GM19025 (cell line): ENCODE data around the gene MRPS18A.
"Not testable (repeated sequence)": the region's sequence is repeated elsewhere in the genome, so short reads cannot be mapped to it uniquely, and the experiment has no call there.

Experiments
- ATAC-seq: cut with Tn5 transposase; IDR thresholded peaks from one replicate; pipeline ENCODE4 v1.9.1; 2021; ENCODE audit warnings: mild to moderate bottlenecking, low read depth, moderate library complexity; ENCODE audit not compliant: unreplicated experiment

MRPS18A gene

DNA sequence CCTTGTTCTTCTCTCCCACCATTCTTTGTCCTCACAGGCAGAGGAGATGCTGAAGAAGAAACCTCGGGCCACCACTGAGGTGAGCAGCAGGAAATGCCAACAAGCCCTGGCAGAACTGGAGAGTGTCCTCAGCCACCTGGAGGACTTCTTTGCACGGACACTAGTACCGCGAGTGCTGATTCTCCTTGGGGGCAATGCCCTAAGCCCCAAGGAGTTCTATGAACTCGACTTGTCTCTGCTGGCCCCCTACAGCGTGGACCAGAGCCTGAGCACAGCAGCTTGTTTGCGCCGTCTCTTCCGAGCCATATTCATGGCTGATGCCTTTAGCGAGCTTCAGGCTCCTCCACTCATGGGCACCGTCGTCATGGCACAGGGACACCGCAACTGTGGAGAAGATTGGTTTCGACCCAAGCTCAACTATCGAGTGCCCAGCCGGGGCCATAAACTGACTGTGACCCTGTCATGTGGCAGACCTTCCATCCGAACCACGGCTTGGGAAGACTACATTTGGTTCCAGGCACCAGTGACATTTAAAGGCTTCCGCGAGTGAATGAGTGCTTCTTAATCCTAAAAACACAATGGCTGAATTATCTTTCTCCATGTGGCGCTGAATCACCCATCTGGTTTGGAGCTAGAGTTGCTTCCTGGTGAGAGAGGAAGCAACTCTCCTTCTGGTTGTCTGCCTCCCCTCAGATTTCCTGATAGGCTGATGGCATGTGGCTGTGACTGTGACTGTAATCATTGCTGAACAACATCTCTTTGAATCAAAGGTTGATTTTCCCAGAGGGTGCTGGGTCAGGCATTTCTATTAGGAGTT, 47.4 kb downstream of the MRPS18A start:
- ATAC-seq: no peak

DNA sequence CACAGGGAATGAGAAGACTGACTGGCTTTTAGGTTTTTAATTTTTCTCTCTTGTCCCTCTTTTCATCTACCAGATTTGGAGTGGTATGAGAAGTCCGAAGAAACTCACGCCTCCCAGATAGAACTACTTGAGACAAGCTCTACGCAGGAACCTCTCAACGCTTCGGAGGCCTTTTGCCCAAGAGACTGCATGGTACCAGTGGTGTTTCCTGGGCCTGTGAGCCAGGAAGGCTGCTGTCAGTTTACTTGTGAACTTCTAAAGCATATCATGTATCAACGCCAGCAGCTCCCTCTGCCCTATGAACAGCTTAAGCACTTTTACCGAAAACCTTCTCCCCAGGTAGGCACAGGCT, 51.3 kb downstream of the MRPS18A start:
- peak; percentile 12 for ATAC-seq

GRCh38 chr6:43635387-43636307, 51.9 kb downstream of the MRPS18A start, which contains the start of gene MAD2L1BP:
Gene MAD2L1BP (plus strand): TSS chr6:43635840. CDS start chr6:43635876, 36 bp downstream.
- peak; percentile 78 for ATAC-seq

GRCh38 chr6:43634702-43635303, 52.8 kb downstream of the MRPS18A start:
- ATAC-seq: no peak

DNA sequence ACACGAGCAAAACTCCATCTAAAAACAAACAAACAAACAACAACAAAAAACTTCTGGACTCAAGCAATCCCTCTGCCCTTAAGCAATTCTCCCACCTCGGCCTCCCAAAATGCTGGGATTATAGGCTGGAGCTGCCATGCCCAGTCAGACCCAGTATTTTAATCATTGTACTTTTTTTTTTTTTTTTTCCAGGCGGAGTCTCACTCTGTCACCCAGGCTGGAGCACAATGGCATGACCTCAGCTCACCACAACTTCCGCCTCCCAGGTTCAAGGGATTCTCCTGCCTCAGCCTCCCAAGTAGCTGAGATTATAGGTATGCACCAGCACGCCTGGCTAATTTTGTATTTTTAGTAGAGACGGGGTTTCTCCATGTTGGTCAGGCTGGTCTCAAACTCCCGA, 54.6 kb downstream of the MRPS18A start:
- ATAC-seq: not testable (repeated sequence)

GRCh38 chr6:43630980-43631619, 56.5 kb downstream of the MRPS18A start:
- no peak for ATAC-seq

GRCh38 chr6:43629505-43630300, 57.9 kb downstream of the MRPS18A start:
- ATAC-seq: peak; percentile 51

DNA sequence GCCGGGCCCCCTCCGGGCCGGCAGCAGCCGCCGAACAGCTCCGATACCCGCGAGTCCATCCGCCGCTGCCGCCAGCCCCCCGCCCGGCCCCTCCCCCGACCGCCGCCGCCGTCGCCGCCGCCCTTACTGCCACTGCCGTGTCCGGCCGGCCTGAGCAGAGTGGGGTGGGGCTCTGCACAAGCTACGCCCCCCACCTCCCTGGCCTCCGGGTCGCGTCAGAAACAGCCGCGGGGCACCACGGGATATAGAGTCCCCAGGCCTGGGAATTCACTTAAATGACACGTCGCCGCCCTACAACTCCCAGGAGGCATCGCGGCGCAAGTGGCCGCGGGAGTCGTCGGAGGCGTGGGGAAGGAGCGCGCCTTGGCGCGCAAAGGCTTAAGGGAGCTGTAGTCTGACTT, 58.5 kb downstream of the MRPS18A start, which contains the start of gene GTPBP2:
GTPBP2 (minus strand) TSS at position 161 of the 401 bp plus-strand sequence; CDS start at position 59, 102 bp downstream.
- ATAC-seq: peak; percentile 83

DNA sequence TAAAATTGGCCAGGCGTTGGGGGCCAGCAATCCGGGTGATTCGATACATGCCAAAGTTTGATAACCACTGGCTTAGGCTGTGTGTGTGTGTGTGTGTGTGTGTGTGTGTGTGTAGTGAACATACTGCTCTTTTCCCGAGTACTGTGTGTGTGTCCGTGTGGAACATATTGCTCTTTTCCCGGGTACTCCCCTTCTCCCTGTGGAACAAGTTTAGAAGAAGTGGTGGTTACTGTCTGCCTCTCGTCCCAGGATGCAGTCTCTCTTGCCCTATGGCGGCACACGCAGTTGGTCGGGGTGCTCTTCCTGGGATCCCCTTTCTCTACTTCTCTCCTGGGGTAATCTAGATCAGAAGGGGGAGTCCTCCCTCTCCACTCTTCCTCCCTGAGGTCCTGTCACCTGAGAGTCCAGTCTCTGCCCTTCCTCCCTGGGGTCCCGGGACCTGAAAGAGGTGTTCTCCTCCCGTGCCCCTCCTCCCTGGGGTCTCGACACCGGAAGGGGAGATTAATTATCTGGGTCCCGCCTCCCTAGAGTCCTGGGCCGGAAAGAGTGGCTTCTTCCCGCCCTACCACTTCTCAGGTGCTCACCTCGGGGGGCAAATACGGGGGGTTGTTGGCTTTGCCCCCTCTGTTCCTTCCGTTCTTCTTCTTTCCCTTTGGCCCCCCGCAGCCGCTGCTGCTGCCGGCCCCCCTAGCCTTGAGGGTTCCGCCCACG, 59.0 kb downstream of the MRPS18A start:
- ATAC-seq: peak; percentile 5

GRCh38 chr6:43627008-43627825, 60.4 kb downstream of the MRPS18A start:
- no peak for ATAC-seq

DNA sequence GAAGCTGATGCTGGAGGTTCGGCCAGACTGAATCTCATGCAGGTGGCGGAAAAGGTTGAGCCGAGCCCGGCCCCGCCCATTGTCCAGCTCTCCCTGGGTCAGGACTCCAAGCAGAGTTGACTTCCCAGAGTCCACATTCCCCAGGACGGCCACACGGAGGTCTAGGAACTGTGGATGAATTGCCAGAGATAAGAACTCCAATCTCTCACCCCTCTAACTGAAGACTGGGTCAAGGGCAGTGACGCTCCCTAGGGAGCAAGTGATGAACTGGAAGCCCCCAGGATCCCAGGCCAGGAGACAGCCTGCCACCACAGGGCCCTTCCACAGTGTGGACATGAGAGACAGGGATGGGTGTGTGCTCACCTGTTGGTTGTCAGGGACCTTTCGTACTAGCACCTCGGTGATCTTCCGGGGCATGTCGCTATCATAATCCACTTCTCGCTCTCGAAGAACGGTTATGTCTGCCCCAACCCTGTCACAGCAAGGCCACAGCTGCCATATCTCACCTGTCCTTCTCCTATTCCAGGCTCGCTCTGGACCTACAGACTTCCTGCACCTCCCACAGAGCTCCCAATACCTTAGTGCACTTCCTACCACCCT, 62.1 kb downstream of the MRPS18A start:
- no peak for ATAC-seq

DNA sequence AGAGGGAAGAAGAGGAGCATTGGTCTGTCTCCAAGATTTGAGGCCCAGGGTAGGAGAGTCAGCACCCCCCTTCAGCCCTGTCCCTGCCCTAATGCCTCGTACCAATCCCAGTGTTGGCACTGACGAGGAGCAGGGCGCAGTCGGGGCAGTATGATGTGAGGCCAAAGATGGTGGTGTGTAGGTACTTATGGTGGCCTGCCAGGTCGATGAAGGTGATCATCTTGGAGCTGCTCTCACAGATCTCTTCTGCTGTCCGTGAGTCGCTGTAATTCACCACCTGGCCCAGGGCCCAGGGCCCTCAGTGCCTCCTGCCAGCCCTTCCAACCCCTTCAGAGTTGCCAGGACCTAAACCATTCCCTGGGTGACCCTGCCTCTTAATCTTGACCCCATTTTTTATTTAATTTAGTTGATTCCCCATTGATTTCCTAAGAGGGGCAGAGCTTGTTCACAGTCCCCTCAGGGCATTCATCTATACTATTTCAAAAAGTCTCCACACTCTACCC, 62.8 kb downstream of the MRPS18A start:
- no peak for ATAC-seq

DNA sequence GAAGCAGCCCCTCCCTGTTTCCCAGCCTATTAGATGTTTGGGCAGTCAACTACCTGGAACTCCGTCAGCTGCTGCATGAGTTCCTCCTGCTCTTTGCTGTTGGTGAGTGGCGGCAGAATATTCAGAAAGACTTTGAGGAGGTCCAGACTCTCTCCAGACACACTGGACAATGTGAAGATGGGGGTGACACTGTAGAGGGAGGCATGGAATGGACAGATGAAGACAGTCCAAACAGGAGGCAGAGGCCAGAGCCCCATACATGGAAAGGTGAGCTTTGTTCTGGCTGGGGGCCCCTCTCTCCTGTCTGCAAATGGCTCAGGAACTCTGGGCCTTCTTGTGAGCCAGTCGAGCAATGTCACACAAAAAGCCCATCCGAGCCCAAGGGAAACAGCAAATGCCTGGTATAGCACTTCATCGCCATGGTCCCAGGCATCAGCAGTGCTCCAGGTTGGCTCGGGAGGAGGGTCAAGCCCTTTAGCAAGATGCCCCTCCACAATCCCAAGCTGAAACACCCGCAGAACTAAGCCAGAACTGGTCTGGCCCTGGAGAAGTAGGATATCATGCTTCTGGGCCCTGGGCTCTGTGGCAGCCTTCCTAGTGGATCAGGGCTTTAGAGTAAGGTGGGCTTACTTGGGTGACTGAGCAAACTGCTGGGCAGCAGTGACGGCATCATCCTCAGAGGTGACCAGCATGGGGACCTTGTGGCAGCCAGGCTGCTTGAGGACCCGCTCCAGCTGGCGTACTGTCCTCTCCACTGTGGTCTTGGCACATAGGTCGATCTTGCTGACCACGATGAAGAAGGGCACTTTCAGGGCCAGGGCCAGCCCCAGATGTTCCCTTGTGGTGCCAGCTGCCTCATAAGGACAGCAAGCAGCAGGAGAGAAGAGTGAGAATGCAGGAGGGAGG, 63.5 kb downstream of the MRPS18A start:
- ATAC-seq: no peak

DNA sequence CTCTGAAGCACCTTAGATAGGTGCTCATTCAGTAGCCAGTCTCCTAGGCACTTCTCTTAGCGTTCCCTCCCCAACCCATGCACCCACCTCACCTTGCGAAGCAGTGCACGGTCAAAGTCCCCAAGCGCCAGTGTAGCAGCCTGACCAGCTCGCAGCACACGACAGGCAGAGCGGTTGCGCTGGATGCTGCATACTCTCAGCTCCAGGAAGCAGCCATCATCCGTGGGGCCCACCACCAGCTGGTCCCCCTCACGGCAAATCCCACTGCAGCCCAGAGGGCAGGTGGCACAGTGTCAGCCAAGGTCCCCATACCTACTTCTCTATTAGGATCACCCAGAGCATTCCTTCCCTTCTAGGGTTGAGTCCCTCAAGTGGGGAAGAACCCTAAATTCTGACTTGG, 65.0 kb downstream of the MRPS18A start:
- ATAC-seq: no peak

DNA sequence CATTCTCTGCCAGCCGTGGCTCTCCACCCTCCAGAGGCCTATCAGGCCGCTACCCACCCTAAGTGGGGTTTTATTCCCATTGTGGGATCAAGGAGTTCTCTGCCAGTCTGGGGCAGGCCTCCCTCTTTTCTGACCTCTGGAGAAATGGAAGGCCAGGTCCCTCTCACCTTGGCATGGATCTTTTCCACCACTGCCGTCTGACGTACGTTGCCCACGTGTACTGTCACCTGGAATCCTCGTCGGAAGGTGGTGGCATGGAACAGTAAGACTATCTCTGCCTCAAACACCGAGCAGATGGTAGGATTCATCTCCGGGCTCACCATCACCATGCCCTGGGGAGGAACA, 65.8 kb downstream of the MRPS18A start:
- ATAC-seq: no peak
